GM21529 (cell line): ENCODE data around the gene TST.
"Not testable (repeated sequence)": the region's sequence is repeated elsewhere in the genome, so short reads cannot be mapped to it uniquely, and the experiment has no call there.

Source experiments
- ATAC-seq: cut with Tn5 transposase; IDR thresholded peaks from one replicate; pipeline ENCODE4 v1.9.1; 2021; ENCODE audit not compliant: unreplicated experiment

The TST gene

DNA sequence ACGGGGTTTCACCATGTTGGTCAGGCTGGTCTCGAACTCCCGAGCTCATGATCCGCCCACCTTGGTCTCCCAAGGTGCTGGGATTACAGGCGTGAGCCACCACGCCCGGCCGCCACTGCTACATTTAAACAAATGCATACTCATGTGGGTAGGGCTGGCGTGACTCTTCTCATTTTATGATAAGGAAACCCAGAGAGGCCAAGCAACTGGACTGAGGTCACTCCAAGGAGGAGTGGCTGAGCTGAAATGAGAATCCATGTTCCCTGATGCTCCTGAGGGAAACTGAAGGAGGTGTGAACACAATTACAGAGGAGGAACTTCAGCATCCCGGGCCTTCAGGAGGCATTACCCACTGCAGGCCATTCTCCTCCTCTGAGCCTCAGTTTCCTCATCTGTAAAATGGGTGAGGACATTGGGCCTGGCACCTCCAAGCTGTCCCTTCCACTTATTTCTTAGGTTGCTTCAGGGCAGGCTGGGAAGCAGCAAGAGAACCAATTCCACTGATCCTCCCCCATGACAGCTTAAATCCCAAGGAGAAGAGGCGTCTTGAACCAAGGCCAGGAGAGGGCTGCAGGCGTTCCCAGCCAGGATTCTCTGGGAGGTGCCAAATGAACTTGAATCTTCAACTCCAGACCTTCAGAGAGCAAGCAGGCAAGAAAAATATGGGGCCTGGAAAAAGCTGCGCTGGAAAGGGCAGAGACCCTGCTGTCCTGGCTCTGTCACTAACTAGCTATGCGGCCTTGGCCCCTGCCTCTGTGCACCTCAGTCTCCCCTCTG is 2.9 kb downstream of the TST start:
- no peak for ATAC-seq

DNA sequence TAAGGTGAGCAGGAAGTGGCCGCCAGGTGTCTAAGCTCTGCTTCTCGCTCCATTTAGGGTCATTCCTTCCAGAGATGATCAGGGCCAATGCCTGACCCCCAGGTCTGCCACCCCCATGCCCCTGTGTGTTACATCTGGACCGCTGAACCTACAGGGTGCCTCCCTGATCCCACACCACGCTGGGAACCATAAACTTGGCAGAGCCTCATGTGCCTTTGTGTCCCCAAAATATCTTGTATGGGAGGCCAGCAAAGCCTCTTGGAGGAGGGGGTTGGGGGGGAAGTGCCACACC is 3.7 kb downstream of the TST start:
- ATAC-seq: no peak

DNA sequence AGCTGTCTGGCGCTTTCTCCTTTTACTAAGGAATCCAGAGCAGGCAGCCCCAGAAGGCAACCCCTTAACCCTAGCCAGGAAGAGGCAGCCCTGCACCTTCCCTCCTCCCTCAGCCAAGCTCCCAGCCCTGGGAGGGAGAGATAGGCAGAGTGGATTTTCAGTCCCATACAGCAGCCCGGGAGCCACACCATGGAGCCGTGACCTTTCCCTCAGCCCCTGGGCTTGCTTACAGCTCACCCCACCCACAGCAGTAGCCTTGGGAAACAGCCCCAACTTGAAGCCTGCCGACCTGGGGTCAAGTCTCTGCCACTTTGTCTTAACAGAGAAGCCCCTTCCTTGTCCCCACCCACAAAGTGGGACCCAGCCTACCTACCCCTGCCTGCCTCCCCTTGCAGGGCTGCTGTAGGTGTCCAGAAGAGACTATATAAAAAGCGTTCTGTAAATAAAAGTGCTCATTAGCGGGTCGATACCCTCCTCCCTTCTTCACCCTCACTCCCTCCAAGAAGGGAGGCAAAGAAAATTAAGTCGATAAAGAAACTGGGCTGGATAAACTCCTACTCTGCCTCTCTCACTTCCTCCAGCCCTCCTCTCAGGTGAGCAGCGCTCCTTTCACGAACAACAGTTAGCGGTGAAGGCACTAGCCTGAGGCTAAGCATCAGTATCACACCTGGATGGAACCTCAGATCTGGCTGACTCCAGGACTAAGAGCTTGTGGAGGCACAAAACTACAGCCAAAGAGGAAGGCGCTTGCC is 4.2 kb downstream of the TST start:
- ATAC-seq: no peak

DNA sequence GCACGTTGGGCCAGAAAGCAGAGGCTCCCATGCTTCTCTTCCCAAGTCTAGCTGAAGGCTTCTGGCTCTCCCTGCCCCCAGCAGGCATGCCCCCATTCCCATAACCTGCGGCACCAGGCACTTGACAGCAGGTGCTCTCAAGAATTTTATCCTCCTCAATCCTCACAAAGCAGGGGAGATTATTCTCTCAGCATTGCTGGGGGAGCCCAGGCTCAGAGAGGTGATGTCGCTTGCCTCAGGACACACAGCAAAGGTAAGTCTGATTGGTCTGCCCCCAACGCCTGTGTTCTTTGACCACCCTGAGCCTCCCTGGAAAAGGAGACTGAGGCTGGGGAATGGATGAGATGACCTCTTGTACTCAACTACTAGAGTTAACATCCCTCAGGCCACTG is 4.8 kb downstream of the TST start:
- ATAC-seq: no peak

DNA sequence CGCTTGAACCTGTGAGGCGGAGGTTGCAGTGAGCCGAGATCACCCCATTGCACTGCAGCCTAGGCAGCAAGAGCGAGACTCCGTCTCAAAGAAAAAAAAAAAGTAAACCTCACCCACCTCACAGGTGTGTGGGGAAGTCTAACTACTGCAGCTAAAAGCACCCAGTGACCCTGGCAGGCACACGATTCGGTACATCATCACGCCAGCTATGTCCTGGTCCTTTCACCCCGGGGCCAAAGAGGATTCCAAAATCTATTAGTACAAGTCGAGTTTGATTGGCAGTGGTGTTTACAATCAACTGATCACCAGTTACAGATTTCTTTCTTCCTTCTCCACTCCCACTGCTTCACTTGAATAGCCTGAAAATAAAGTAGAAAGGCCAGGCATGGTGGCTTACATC is 6.3 kb downstream of the TST start:
- no peak for ATAC-seq

DNA sequence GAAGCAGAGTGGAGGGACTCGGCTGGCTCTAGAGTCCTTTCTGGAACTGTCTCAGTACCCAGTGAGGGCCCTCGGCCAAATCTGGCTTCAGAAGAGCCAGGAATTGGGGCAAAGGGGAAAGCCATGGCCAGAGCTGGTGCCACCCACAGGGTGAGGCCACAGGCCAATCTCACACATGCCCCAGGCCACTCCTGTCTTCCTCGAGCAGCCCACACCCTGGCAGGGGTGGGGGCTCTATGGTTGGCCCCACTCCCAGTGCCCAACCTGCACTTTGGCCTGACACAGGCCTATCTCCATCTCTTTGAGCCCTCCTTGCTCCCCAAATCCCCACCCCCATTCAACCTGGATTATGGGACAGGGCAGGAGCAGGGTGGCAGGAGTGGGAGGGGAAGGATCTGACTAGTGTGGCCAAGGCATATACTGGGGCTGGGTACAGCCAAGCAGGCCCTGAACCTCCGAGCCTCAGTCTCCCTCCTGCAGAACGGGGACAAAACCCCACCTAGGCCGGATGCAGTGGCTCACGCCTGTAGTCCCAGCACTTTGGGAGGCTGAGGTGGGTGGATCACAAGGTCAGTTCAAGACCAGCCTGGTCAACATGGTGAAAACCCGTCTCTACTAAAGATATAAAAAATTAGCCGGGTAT is 6.9 kb downstream of the TST start:
- no peak for ATAC-seq

DNA sequence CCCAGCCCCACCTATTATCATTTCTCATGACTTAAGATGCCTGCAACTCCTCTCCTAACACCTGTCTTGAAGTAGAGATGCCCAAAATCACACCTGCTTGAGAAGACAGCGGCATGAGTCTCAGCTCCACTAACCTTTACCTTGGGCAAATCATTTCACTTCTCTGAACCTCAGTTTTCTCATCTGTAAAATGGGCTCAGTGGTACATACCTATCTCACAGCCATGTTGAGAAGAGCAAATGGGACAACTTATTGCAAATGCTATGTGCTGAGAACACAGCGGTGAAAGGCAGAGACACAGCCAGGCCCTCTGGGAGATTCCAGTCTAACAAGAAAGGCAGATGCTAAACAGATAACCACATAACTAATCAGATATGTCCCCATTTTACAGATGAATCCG is 7.8 kb downstream of the TST start:
- no peak for ATAC-seq

DNA sequence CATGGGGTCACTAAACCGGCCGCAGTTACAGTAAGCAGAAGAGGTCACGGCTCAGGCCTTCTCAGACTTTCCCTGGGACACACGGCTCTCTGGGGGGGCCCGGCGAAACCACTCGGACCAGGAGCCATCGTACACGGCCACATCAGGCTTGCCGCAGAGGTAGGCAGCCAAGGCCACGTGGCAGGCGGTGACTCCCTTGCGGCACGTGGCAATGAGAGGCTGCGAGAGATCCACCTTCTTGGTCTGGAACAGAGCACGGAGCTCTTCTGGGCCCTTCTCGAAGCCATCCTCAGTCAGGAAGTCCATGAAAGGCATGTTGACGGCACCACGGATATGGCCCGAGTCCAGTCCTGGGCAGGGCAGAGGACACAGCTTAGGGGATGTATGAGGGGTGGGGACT is 8.3 kb downstream of the TST start:
- no peak for ATAC-seq

DNA sequence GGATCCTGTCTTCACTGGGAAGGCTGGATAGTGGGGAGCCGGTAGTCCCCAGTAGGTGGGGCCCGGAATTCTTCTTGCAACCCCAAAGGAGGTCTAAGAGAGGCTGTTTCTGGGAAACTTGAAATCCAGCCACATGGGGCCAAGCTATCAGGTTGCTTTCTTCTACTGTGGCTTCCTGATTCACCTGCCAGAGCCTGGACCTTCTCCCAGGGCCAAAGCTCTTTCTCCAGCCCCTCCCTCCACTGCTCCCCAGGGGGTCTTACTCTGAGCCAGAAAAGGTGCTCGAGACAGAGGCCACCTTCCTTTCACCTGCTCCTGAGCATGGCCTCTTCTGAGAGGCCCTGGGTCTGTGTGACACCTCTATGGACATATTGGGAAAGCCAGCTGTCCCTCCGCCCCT is 9.1 kb downstream of the TST start:
- ATAC-seq: no peak

DNA sequence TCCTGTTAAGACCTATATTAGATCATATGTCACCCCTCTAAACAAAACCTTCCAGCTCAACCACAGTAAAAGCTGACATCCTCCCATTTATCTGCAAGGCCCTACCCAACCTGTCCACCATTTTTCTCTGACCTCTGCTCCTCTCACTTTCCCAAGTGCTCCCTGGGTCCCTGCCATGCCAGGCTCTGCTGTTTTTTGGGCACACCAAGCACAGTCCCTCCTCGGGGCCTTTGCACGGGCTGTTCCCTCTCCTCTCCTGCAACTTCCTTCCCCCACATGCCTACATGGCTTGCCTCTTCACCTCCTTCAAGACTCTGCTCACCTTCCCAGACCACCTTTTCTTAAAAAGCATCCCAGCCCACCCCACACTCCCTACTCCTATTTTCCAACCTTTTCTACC is 9.8 kb downstream of the TST start:
- ATAC-seq: no peak

DNA sequence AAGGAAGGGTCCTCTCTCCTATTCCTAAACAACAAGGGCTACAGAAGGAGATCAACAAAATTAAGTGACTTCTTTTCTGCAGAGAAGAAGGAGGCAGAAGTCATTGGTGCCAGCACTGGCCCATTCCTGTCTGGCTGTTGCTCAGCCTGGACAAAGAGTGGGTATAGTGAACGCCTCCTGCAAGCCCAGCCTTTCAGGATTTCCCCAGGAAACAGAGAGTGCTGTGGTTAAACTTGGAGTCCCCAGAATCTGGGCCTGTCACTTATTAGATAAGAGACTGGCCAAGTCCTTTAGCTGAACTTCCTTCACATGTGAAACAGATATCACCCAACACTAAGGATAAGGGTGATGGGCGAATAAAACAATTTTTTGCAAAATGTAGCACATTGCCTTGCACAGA is 10.9 kb downstream of the TST start:
- ATAC-seq: no peak

DNA sequence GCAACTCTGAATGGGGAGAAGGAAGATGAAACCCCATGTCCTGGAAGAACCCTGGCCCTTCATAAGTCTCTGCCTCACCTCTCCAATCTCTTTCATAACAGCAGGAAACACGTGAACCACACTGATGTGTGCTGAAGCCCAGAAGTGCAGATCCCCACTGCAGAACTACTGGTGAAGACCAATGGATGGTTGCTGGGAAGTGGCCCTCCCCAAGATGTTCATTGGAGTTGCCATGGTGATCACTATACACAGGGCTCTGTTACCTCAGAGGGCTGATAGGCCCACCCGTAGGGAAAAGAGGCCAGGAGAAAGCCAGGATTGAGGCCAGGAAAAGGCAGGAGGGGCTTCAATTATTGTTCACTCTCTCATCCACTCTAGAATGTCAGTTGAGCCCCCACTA is 11.6 kb downstream of the TST start:
- ATAC-seq: no peak

DNA sequence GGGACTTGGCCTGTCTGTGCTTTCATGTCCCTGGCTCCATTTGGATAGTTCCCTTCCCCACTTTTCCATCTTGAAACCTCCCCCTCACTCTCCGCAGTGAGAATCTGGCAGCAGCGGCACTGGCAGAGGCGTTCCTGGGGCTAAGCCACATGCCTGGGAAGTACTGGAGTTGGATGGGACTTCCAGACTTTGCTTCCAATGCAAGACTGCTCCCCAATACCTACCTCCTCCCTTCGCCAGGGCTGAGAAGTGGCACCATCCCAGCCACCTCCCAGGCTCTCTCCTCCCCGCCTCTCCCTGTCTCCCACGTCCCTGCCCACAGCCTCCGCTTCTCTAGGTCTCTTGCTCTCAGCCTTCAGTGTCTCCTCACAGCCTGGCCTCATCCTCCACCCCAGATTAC is 16.6 kb downstream of the TST start:
- ATAC-seq: no peak

DNA sequence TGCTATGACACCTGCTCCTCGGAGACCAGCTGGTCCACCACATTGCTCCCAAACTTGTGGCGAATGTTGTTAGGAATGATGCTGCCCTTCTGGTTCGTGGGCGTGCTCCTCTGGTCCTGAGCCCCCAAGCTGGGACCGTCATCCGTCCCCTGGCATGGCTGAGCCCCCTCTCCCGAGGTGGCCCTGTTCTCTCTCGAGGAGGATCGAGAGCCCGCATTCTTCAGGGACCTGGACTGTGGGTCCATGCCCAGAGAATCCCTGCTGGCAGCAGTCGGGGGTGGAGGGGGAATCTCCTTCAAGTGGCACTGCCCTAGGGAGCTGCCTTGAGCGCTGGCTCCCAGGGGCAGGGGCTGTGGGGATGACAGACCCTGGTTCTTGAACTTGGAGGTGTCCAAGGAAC is 17.4 kb downstream of the TST start:
- no peak for ATAC-seq

DNA sequence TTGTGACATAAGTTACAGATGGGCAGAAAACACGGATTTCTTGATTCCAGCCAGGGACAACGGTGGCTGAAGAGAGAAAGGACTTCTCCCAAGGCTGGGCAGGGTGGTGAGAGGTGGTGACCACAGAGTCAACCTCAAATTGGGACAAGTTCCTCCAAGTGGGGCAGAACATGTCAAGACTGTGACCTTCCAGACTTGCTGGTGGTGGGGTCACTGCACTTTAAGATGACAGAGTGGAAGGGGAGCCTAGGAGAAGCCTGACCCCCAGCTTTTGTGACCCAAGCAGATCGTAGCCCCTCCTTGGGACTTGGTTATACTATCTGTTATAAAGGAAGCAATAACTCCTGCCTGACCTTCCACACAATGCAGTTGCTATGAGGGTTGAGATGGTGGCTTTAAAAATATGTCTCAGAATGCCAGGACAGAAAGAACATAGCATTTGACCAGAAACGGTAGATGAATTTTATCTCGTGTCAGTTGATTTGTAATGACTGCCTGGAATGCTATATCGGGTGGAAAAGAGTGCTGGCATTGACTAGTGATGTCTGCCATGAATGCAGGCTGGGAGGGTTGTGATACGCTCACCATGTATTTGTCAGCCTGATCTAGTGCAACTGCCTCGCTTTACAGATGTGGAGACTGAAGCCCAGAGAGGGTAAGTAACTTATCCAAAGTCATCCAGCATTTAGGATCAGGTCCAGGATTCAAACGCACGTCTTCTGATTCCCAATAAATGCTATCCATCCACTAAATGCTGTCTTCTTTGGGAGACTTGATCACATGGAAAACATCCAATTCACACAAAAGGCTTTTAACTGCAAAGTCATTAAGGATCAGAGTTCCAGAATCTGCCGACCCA is 18.3 kb downstream of the TST start:
- ATAC-seq: no peak

DNA sequence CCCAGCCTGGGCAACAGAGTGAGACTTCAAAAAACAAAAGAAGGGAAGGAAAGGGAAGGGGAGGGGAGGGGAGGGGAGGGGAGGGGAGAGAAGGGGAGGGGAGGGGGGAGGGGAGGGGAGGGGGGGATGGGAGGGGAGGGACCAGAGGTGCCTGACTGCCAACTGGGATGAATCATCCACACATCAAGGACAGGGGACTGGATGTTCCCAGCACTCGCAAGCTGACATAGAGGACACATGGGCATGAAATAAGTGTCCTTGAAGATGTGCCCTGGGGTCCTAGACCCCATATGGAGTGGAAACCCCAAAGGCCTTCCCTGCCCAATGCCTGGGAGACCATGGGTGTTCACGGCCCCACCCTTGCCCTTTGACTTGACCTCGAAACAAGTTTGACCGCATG is 19.8 kb downstream of the TST start:
- ATAC-seq: no peak

DNA sequence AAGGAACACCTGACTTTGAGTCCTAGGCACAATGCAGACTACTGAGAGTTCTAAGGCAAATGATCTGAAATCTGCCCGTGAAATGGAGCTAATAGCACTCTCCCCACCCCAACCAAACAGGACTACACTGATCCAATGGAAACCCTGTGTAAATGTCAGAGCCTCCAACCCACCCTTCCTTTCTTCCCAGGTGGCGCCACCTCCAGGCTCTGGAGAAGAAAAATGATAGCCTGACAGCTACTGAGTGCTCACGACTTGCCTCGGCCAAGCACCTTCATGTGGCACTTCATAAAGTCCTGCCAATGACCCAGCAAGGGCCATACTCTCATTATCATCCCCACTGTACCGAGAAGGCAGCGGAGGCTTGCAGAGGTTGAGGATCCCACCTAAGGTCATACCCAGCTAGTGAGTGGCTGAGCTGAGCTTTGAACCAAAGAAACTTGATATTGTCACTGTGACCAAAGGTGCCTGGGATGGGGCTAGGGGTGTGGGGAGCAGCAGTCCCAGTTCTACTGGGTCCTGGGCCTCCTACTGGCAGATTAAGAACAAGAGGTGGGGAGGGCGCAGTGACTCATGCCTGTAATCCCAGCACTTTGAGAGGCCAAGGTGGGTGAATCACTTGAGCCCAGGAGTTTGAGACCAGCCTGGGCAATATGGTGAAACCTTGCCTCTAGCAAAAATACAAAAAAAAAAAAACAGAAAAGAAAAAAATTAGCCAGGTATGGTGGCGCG is 20.5 kb downstream of the TST start:
- no peak for ATAC-seq

DNA sequence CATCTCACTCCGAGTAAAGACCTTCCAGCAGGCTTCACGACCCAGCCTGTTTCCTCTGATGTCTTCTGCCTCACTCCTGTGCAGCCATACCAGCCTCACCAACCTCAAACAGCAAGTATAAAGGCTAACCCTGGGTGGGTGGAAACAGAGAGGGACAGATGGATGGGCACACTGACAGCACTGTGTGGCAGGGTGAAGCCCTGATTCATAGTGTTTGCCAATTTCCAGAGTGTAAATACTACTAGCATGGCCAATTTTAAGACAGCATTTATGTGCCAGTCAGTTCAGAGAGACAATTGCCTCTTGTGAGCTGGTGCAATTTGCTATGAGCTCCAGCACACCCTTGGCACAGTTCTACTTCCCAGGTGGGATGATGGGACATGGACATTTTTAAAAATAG is 21.5 kb downstream of the TST start:
- no peak for ATAC-seq

DNA sequence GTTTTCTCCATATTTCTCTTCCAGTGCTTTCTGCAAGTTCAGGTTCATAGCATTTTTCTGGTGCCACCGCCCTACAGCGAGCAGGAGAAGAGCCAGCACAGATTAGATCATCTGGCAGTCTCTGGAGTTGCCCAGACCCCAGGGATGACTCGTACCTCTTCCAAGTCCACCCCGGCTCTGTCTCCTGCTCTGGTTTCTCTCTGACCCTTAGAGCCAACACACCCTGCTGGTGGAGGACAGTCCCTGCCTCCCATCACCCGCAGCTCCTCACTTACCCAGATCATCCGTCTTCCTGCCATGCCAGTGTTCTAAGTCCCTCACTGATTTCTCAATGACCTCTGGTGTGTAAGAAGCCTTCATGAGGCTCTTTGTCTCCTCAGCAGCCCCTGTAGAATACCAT is 28.0 kb downstream of the TST start:
- ATAC-seq: no peak

DNA sequence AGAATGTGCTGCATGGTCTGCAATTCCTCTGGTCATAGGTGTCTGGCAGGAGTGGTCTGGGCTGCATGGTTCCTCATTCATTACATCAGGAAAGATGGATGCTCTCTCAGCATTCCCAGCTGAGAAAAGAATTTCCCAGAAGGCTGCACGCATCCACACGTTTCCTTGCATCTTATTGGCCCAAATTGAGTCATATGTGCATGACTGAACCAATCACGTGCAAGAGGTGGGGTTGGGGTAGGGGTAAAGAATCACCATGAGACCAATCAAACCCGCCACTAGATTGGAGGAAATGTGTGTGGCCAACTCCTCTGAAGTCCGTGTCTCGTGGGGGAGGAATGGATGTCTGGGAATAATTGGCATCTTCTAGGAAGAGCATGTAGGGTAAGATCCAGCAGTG is 28.8 kb downstream of the TST start:
- ATAC-seq: no peak

DNA sequence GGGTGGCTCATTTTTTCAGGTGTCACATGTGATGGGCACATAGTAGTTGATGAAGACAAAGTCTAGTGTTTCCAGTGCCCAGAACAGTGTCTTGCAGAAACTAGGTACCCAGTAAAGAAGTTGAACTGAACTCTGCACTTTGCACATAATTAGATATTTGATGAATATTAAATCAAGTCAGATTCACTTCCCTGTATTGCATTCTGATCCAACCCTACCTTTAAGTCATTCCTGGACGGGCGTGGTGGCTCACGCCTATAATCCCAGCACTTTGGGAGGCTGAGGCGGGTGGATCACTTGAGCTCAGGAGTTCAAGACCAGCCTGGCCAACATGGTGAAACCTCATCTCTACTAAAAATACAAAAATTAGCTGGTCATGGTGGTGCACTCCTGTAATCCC is 30.2 kb downstream of the TST start:
- not testable (repeated sequence) for ATAC-seq
